ENCODE measurements around the gene NECAB2.
A peak's percentile ranks its signal among the peaks of the same experiment; 100 is the strongest.
"Not testable (repeated sequence)": the region's sequence is repeated elsewhere in the genome, so short reads cannot be mapped to it uniquely, and the experiment has no call there.

The NECAB2 gene

DNA sequence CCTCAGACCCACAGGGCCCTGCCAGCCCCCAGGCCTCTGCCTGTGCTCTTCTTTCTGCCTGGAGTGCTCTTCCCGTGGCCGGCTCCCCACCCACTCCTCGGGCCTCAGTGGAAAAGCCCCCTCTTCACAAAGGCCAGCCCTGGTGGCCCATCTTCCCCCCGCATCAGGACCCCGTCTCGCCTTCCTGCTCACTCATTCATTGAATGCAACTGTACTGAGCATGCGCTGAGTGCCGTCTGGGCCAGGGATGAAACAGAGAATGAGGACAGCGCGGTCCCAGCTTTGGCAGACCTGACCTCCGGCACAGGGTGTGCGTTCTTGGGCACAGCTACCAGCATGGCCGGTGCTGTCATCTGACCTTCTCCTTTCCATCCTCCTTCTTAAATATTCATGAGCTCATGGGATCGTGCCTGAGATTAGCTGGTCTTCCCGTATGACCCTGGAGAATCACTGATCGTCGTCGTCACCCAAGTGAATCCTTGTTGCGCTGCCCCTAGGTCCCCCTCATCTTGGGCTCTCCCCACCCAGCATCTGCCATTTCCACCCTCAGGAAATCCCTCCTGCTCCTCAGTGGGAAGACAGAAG lies 31.4 kb upstream of the NECAB2 start:
- DNase-seq, result no peak

DNA sequence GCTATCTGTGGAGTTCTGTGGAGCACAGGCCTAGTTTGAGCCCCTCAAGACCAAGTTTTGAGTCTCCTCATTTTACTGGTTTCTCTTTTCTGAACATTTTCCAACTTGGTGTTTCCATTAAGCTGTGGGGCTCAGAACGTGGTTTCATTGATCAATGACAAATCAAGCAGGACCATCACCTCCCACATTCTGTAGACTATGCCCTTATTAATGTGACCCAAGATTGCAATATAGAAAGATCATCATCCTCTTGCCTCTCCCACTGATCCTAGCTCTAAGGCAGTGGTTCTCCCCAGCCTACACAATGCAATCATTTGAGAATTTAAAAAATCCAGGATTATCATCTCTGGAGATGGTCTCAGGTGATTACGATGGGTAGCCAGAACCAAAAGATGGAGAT lies 30.8 kb upstream of the NECAB2 start:
- no peak for DNase-seq

DNA sequence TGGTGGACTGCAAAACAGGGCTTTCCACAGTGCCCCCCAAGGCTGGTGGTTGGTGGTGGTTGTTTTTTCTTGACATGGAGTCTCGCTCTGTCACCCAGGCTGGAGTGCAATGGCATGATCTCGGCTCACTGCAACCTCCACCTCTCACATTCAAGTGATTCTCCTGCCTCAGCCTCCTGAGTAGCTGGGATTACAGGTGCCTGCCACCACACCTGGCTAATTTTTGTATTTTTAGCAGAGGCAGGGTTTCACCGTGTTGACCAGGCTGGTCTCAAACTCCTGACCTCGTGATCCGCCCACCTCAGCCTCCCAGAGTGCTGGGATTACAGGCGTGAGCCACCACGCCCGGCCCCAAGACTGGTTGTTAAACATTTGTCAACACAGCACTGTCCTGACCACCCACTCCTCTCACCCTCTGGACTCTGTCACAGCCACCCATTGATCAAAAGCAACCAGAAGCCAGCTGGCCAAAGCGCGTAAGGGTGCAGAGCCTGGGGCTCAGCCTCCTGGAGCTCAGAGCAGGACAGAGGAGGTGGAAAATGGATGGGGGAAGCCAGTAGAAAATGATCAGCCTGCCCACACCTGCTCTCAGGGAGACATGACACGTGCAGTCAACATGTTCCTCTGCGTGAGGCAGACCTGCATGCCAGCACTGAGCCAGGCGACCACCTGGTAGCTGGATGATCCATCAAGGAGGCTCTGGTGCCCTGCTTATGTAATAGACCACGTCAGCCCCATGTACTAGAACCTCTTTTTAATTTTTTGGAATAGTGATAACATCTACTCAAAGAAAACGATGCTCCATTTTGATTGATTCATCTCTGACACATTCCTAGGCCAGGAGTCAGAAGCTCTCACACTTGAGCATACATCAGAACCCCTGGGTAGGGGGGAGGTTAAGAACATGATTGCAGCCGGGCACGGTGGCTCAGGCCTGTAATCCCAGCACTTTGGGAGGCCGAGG lies 29.8 kb upstream of the NECAB2 start:
- DNase-seq, result no peak

DNA sequence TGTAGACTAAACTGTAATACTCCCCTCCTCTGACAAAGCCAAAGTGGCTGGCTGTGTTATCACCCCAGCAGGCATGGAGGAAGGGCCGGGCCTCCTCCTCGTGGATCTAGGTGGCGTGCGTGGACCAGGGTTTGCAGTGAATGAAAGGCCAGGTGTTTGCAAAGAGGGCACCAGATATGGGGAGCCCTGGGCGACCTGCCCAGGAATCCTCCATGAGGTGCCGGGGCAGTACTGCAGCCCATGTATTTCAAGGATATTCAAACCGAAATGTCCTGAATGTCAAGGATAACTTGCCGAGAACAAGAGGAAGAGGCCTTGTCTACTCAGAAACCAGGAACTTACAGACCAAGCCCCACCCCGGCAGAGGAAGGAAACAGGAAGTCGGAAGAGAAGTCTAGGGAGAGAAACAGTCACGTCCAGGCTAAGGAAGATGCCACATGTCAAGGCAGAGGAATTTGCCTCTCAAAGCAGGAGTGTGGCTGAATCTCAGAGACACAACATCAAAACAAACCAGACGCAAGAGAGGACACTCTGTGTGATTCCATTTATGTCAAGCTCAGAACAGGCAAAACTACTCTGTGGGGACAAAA lies 28.7 kb upstream of the NECAB2 start:
- DNase-seq, result no peak

- DNase-seq, result no peak
Measured at GRCh38 chr16:83940119-83940518, 27.9 kb upstream of the NECAB2 start.

DNA sequence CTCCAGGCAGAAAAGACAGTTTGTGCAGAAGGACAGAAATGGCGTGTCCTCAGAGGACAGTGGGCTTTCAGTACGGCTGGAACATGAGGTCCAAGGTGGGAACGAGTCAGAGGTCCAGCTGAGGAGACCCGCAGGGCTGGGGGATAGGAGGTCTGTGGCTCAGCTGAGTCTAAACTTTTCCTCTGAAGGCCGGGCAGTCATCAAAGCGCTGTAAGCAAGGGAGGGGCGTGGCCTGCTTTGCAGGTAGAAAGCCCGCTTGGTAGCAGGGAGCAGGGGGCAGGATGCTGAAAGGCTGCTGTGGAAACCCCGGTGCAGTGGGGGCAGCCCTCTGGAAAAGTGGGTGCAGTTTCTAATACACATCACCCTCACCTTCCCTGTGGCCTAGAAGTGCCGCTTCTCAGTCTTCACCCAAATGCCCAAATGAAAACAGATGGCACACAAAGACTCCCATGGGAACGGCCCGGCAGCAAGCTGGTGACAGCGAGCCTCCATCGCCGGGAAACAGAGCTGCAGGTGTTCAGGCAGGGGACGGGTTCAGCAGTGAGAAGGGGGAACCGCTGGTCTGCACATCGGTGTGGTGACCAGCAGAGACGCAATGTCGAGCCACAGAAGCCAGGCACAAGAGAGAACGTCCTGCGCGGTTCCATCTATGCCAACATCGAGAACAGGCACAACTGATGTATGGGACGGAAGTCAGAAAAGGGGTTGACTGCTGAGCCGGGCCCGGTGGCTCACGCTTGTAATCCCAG lies 27.2 kb upstream of the NECAB2 start:
- DNase-seq, result peak; percentile 44

- not testable (repeated sequence) for DNase-seq
Measured at GRCh38 chr16:83941546-83941945, 26.5 kb upstream of the NECAB2 start.

GRCh38 chr16:83942074-83942473 lies 26.0 kb upstream of the NECAB2 start:
- DNase-seq, result no peak

DNA sequence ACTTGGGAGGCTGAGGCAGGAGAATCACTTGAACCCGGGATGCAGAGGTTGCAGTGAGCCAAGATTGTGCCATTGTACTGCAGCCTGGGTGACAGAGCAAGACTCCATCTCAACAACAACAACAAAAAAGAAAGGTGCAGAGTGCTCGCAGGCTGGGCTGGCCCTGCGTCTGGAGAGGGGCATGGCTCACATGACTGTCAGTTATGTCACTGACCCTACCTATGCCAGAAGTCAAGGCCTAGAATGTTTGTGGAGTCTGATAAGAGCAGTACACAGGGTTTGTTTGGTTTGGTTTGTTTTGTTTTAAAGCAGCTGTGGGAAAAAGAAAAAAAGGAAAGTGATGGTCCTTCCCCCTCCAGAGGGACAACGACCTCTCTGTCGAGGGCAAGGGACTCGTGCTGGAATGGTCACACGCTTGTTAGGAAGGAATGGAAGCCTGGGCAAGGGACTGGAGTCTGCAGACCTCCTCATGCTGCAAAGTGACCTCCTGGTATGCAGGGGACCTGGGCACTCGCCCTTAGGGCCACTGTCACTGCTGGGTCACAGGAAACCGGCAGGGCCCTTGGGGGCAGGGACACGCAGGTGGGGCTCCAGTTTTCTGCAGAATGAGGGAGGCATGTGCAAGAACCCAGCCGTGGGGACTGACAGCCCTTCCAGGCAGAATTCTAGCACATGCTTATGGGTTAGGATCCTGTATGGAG lies 25.1 kb upstream of the NECAB2 start:
- no peak for DNase-seq

- no peak for DNase-seq
Measured at GRCh38 chr16:83943516-83944050, 24.5 kb upstream of the NECAB2 start.

DNA sequence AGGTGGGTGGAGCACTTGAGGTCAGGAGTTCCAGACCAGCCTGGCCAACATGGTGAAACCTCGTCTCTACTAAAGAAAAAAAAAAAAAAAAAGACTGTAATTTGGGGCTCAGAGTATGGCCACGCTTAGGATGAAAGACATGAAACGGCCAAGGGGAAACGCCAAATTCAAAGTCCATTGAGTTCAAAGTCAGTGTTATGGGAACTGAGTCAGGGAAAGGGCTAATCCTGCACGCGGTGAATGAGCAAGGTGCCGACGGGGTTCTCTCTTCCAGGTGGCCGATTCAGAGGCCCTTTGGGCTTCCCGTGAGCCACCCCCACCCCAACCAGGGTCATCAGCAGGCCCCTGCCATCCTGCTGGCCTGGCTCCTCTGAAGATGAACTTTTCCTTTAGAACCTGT lies 22.5 kb upstream of the NECAB2 start:
- no peak for DNase-seq

GRCh38 chr16:83946154-83946780 lies 21.8 kb upstream of the NECAB2 start:
- DNase-seq, result no peak

- DNase-seq, result no peak
Measured at GRCh38 chr16:83946781-83947566, 21.1 kb upstream of the NECAB2 start.

DNA sequence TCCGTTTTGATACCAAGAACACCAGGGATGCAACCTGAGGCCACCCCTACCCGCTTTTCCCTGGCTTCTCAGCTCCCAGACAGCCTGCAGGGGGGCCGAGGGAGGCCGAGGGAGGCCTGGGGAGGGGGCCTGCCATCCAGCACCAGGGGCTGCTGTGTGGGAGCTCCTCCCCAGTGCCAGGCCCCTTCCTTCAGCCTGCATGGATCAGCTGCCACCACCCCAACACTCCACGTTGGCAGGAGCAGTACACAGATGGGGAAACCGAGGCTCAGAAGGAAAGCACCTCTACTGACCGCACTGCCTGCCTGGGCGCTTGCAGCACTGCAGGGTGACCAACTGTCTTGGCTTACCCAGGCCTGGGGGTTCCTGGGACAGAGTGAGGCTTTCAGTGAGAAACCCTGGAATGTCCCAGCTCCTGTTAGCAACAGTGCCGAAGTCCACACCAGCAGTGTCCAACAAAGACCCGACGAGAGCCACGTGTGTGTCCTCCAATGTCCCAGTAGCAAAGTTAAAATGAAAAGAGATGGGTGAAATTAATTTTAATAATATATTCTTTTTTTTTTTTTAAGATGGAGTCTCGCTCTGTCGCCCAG lies 20.3 kb upstream of the NECAB2 start:
- DNase-seq, result no peak

- DNase-seq, result no peak
Measured at GRCh38 chr16:83948914-83949723, 18.9 kb upstream of the NECAB2 start.

DNA sequence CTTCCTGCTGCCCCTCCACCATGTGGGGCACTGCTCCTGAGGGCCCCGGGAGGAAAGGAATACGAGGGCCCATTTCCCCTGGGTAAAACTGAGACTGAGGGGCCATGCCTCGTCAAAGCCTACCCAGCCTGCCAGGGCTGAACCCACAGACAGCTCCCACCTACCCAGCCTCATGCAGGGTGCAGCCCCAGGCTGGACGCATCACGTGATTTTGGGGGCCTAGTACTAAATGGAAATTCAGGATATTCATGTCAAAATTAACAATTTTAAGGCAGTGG lies 18.4 kb upstream of the NECAB2 start:
- DNase-seq, result no peak

DNA sequence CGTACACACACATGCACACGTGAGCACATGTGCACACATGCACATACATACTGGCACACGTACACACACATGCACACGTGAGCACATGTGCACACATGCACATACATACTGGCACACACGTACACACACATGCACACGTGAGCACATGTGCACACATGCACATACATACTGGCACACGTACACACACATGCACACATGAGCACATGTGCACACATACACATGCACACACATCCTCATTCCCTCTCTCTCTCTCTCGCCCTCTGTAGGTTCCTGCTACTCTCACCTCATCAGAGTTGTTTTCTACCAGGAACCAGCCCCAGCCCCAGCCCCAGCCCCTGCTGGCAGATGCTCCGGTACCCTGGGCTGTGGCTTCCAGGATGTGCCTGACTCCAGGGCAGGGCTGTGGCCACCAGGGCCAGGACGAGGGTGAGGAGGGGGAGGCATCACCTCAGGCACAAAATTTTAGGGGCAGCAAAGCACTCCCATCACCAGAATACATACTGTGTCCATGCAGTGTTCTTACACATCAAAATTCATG lies 17.1 kb upstream of the NECAB2 start:
- DNase-seq, result not testable (repeated sequence)

DNA sequence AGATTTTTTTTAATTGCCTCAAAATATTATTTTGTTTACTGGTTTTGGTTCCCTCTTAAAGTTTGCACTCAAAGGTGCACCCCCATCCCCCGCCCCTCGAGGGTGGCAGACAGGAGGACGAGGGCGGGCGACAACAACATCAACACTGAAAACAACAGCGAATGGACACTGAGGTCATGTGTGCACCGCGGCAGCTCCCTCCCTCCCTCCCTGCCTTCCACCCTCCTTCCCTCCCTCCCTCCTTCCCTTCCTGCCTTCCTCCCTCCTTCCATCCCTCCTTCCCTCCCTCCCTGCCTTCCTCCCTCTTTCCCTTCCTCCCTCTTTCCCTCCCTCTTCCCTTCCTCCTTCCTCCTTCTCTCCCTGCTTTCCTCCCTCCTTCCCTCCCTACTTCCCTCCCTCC lies 16.5 kb upstream of the NECAB2 start:
- DNase-seq, result no peak

- no peak for DNase-seq
Measured at GRCh38 chr16:83952587-83952939, 15.5 kb upstream of the NECAB2 start.

All from DMS153 (cell line).